GM12878 (cell line): ENCODE data around the gene ABHD1. TPM values are rescaled to one million over a fixed set of nuclear protein-coding genes. Genes with fewer than 3 reads are reported as not detected.

Source experiments
- ATAC-seq: fragments of 200-7000 bp; cut with Tn5 transposase; 3 replicates; pipeline ENCODE4 v1.9.1; 2020; ENCODE audit warnings: mild to moderate bottlenecking, moderate library complexity
- BruUV-seq: library from RNA; stranded (reverse); fragments of 400-500 nt; replicated peaks from 2 replicates; lab custom pipeline; 2021; lab: Mats Ljungman, UMichigan
- CTCF ChIA-PET: fragments of 300-600 bp; sonication (Branson Sonifier 250); formaldehyde crosslinking; extraction: SDS; loops from one replicate; lab custom pipeline; 2021; ENCODE audit warnings: inconsistent platforms; lab: Yijun Ruan, JAX
- POLR2A ChIA-PET: fragments of 350-600 bp; formaldehyde crosslinking; extraction: SDS; loops from one replicate; lab custom pipeline; 2021; ENCODE audit warnings: inconsistent platforms; lab: Charles Lee
- RAD21 ChIA-PET: fragments of 300-600 bp; sonication (Branson Sonifier 250); formaldehyde crosslinking; loops from one replicate; lab custom pipeline; 2023; ENCODE audit warnings: antibody characterized with exemption; ENCODE audit not compliant: unreplicated experiment; lab: Charles Lee
- SMC1A ChIA-PET: fragments of 300-600 bp; sonication (Branson Sonifier 250); formaldehyde crosslinking; loops from one replicate; lab custom pipeline; 2023; ENCODE audit not compliant: unreplicated experiment, uncharacterized antibody; lab: Charles Lee
- DNase-seq: peaks from one replicate; pipeline ENCODE4 v3.0.0-alpha.2; 2011; ENCODE audit warnings: low read depth, low spot score
- FAIRE-seq: peaks from 3 replicates; lab custom pipeline; 2011; peaks lifted over from hg19 to GRCh38; lab: Jason Lieb, UNC
- H2AFZ ChIP-seq: 2 replicates; pipeline ENCODE4 v1.6.0; 2011; ENCODE audit warnings: low read depth, low read length, control low read depth; ENCODE audit not compliant: control insufficient read depth
- H3K27ac ChIP-seq: 2 replicates; pipeline ENCODE4 v1.5.1; 2011; ENCODE audit warnings: control low read depth; ENCODE audit not compliant: control insufficient read depth, insufficient read depth
- H3K27me3 ChIP-seq, 2 experiments: replicated peaks in 1 of 2; 2 replicates each; pipeline versions ENCODE4 v1.6.0 to v1.6.1; 2011; ENCODE audit warnings: low read length in 1 of 2; ENCODE audit not compliant: control insufficient read depth in 2 of 2, insufficient read depth in 2 of 2
- H3K36me3 ChIP-seq, 2 experiments: 2 replicates each; pipeline ENCODE4 v1.5.1; 2011; ENCODE audit warnings: low read length in 1 of 2; ENCODE audit not compliant: control insufficient read depth in 2 of 2, insufficient read depth in 2 of 2
- H3K4me1 ChIP-seq: 2 replicates; pipeline ENCODE4 v1.6.1; 2011; ENCODE audit warnings: mild to moderate bottlenecking, low read length, moderate library complexity, mixed read lengths; ENCODE audit not compliant: control insufficient read depth, insufficient read depth
- H3K4me2 ChIP-seq: 2 replicates; pipeline ENCODE4 v1.6.0; 2011; ENCODE audit warnings: control low read depth; ENCODE audit not compliant: control insufficient read depth, insufficient read depth
- H3K4me3 ChIP-seq: fragments of 200-600 bp; sonication (generic); 2 replicates; pipeline ENCODE4 v1.5.1; 2016
- H3K79me2 ChIP-seq: 2 replicates; pipeline ENCODE4 v1.6.0; 2011; ENCODE audit warnings: low read length; ENCODE audit not compliant: control insufficient read depth, insufficient read depth
- H3K9ac ChIP-seq: 2 replicates; pipeline ENCODE4 v1.8.0; 2011; ENCODE audit warnings: low read length, control low read depth, mixed read lengths; ENCODE audit not compliant: control insufficient read depth, insufficient read depth
- H3K9me3 ChIP-seq: replicated peaks from 3 replicates; pipeline ENCODE4 v1.5.1; 2011; ENCODE audit warnings: mild to moderate bottlenecking, low read length; ENCODE audit not compliant: control insufficient read depth, insufficient read depth
- H4K20me1 ChIP-seq: 2 replicates; pipeline ENCODE4 v1.6.0; 2011; ENCODE audit not compliant: control insufficient read depth, insufficient read depth
- BCL3 ChIP-seq: IDR thresholded peaks from 2 replicates; pipeline ENCODE4 v1.6.1; 2011; ENCODE audit warnings: borderline replicate concordance, low read depth, mild to moderate bottlenecking, moderate library complexity, low read length; ENCODE audit not compliant: insufficient read depth, poor library complexity, severe bottlenecking
- EED ChIP-seq: sonication (generic); IDR thresholded peaks from 2 replicates; pipeline ENCODE4 v1.6.1; 2016; ENCODE audit warnings: antibody characterized with exemption, low read depth
- ESRRA ChIP-seq: IDR thresholded peaks from 2 replicates; pipeline ENCODE4 v1.6.1; 2012; ENCODE audit warnings: mild to moderate bottlenecking, low read length, improper control_type of control experiment
- IKZF1 ChIP-seq: fragments of 450-650 bp; conservative IDR thresholded peaks from 2 replicates; pipeline ENCODE4 v1.6.1; 2017; ENCODE audit warnings: antibody characterized with exemption, mild to moderate bottlenecking
- RAD21 ChIP-seq: IDR thresholded peaks from 2 replicates; pipeline ENCODE4 v1.6.1; 2011; ENCODE audit warnings: mild to moderate bottlenecking, low read depth, low read length, moderate library complexity; ENCODE audit not compliant: insufficient read depth
- RELB ChIP-seq: fragments of 450-650 bp; IDR thresholded peaks from 2 replicates; pipeline ENCODE4 v1.6.1; 2017; ENCODE audit warnings: low read depth, mild to moderate bottlenecking, moderate library complexity
- YY1 ChIP-seq: IDR thresholded peaks from 2 replicates; pipeline ENCODE4 v1.6.1; 2011; ENCODE audit warnings: low read depth, mild to moderate bottlenecking, low read length
- ZNF274 ChIP-seq: IDR thresholded peaks from one replicate; pipeline ENCODE4 v1.8.0; 2011; ENCODE audit not compliant: insufficient read length, insufficient read depth
- WGBS: methylation state at CpG from one replicate; pipeline ENCODE4 v1.1.6; 2016; ENCODE audit warnings: low lambda C conversion rate; ENCODE audit not compliant: insufficient replicate concordance, insufficient coverage; ENCODE audit errors: missing lambda C conversion rate; 5-methylcytosine and 5-hydroxymethylcytosine counted together
- in situ Hi-C: fragments of 300-500 bp; cut with MboI; formaldehyde crosslinking; loops from 9 replicates; pipeline ENCODE4 v1.14.3; 2018; ENCODE audit warnings: mixed read lengths
- intact Hi-C: fragments of 100-400 bp; cut with micrococcal nuclease; formaldehyde crosslinking; loops from one replicate; pipeline ENCODE4 v1.14.2; 2022; ENCODE audit not compliant: unreplicated experiment
- polyA plus RNA-seq, 11 experiments: library from polyadenylated mRNA; depleted of rRNA in 4 of 11; unstranded in 6 of 11; stranded (reverse) in 5 of 11; fragments of >200 nt; fragmentation: Nextera tagmentation in 4 of 11; fragmentation: Illumina TruSeq in 1 of 11; extraction: Ambion mirVana in 4 of 11; extraction: Trizol in 1 of 11; gene quantifications; 1 replicate in 1 of 11; 2 replicates in 10 of 11; pipeline versions ENCODE4 v1.2.1 to v1.2.3, GENCODE V29; 2011 to 2016; ENCODE audit warnings: inconsistent platforms in 2 of 11, missing spikeins in 2 of 11, low read depth in 1 of 11
- total RNA-seq, 4 experiments: library from RNA; depleted of rRNA in 3 of 4; stranded (reverse); fragments of >200 nt in 3 of 4; fragmentation: Illumina TruSeq in 1 of 4; extraction: Trizol in 1 of 4; gene quantifications; 2 replicates each; pipeline versions ENCODE4 v1.2.1 to v1.2.3, GENCODE V29; 2013 to 2021

ABHD1 gene
- total and polyA plus RNA-seq, 10 of the 15 experiments (the other 5 are each of a cell fraction or from before 2014, with no cell fraction given): 0.04 to 0.35 (median 0.17) TPM; not detected in 2

GRCh38 chr2:27171351-27171848 is 47.8 kb downstream of the ABHD1 start:
- BruUV-seq: no TSS peak
- CTCF ChIA-PET: interaction anchor here (0.7 to 2.6 kb wide), 12 partner anchors 12 to 131 kb away, joined by 3 to 20 read pairs (median 3); partner anchors contain the start of gene PREB
- no peak overlapping the region for H3K9ac ChIP-seq
- H4K20me1 ChIP-seq: no peaks in the 10 kb centered on the region
- DNase-seq (no peak), ATAC-seq (no peak), FAIRE-seq (no peak)
- H3K4me2 ChIP-seq: no peak overlapping the region
- H3K9me3 ChIP-seq: no peaks in the 10 kb centered on the region
- 73% methylated on average over 8 of the region's 8 CpGs for WGBS
- POLR2A ChIA-PET: interaction anchor here (0.6 to 1.0 kb wide), 4 partner anchors 11 to 78 kb away, joined by 3 to 6 read pairs (median 4); no protein-coding TSS in a partner anchor
- H3K27ac ChIP-seq: no peak overlapping the region
- peaks cover 9% of the 10 kb centered on the region for H3K4me1 ChIP-seq
- H3K27me3 ChIP-seq: no peaks in the 10 kb centered on the region; a peak in 1 of 4 replicates
- in situ Hi-C loops (no loop called here), intact Hi-C loops (loop anchor here (10.0 kb wide), 1 partner anchor 113 kb away; the partner anchor contains the start of gene TRIM54)
- no peaks in the 10 kb centered on the region for H3K36me3 ChIP-seq
- H3K79me2 ChIP-seq: no peaks in the 10 kb centered on the region
- TF ChIP-seq IKZF1 (no peak), YY1 (no peak), ZNF274 (no peak), RELB (no peak), BCL3 (peak; percentile 52), EED (no peak), ESRRA (no peak), RAD21 (no peak)
- H3K4me3 ChIP-seq: no peak overlapping the region
- RAD21 ChIA-PET: interaction anchor here (1.0 to 2.4 kb wide), 3 partner anchors 14 to 109 kb away, joined by 3 to 8 read pairs (median 6); no protein-coding TSS in a partner anchor
- no peak overlapping the region for H2AFZ ChIP-seq
- SMC1A ChIA-PET: interaction anchor here (0.9 to 2.6 kb wide), 2 partner anchors 20 to 55 kb away, joined by 3 to 9 read pairs; no protein-coding TSS in a partner anchor
